GM18520 (cell line): ENCODE measurements around the gene PDE4B.

ENCODE experiments used
- ATAC-seq: cut with Tn5 transposase; IDR thresholded peaks from one replicate; pipeline ENCODE4 v1.9.1; 2021; ENCODE audit not compliant: unreplicated experiment

Gene PDE4B

GRCh38 chr1:66327588-66327987, 534.9 kb downstream of the PDE4B start:
- no peak for ATAC-seq

DNA sequence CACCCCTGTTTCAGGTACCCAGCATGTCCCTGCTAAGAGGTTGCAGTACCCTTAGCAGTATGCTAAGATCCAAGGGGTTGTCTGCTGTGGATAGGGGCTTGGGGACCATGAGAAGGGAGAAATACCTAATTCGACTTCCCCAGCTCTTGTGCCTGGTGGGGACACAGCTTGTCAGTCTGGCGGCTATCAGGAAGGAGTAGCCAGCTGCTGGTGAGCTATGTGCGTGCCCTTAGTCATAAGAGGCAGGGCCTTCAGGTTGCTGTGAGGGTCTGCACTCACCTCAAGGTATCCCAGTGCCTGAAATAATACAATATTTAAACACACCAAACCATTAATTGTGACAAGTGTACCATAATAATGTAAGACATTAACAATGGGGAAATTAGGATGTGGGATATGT, 536.2 kb downstream of the PDE4B start:
- no peak for ATAC-seq

GRCh38 chr1:66330722-66331141, 538.0 kb downstream of the PDE4B start:
- no peak for ATAC-seq

DNA sequence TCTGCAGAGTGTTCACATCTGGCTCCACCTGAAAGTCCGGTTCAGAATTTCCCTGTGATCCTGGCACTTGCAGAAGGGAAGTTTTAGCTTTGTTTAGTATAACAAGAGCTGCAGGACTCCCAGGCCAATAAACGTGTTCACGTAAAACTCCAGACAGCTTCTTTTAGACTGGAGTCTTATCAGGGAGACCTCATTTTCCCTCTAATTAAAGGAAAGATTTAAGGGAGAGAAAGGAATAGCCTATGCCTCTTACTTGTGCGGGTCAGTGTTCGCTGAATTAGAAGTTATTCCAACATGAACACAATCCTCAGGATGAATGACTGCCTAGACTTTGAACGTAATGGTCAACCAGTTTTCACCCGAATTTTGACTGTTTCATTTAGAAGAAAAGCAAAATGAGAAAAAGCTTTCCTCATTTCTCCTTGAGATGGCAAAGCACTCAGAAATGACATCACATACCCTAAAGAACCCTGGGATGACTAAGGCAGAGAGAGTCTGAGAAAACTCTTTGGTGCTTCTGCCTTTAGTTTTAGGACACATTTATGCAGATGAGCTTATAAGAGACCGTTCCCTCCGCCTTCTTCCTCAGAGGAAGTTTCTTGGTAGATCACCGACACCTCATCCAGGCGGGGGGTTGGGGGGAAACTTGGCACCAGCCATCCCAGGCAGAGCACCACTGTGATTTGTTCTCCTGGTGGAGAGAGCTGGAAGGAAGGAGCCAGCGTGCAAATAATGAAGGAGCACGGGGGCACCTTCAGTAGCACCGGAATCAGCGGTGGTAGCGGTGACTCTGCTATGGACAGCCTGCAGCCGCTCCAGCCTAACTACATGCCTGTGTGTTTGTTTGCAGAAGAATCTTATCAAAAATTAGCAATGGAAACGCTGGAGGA, 539.2 kb downstream of the PDE4B start:
- no peak for ATAC-seq

- ATAC-seq, result no peak
Measured at GRCh38 chr1:66332548-66332901, 539.8 kb downstream of the PDE4B start.

DNA sequence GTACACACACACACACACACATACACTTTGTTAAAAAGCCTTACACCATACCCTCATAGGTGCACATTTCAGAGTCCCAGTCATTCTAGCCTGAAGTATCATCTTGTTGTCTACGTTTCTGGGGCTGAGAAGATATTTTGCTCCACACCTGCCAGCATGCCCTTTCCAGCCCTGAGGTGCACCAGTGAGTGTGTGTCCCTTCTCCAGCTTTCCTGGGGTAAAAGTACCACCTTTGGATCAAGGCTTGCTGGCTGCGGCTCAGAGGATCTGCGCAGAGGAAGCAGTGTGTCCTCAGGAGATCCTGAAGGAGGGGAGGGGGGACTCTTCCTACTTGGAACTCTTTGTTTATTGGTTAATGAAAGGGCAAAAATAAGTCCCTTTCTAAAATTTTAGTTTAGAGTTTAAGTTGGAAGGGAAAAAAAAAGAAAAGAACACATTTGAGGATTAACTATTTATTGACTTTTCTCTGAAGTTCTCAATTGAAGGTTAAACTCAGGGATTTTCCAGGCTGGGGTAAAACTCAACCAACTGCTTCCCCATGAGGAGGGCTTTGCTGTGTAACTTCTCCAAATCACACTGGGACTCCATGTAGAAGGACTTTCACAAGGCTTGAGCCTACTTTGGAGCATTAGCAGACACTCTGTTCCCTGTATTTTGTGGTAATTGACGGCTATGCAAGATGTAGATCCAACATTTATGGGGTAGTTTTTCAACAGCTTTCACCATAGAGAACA, 540.9 kb downstream of the PDE4B start:
- ATAC-seq, result no peak

DNA sequence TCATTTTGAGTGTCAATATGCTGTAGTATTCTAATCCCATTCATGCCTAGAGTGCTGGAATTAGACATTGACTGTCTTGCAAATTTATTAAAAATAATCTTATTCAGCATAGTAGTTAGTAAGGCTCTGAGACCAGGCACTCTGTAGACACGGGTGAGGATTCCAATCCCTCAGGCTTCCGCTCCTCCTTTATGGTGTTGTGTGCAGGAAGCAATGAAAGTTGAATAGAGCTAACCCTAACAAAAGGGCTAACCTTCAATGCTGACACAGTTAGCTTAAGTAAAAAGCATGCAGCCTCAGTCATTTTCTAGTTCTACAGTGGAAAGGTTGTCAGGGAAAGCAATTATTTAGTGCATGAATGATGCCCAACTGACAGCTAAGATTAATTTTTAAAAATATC, 541.6 kb downstream of the PDE4B start:
- no peak for ATAC-seq

DNA sequence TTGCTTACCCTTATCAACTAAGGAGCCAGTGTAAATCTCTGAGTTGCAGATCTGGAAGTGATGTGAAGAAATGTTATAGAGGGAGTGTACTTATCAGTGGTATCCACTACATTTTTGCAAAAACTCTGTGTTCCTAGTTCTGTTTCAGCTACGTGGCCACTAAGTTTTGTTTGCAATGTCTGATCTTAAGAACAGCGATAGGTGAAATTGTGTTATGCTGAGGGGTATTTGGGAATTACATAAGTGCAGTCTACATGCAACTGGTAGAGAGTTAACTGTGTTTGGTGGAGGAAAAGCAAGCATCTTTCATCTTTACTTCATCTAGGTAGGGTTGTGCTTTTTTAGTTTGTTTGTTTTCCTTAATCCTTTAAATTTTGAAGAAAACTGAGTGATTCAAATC, 542.4 kb downstream of the PDE4B start:
- no peak for ATAC-seq

DNA sequence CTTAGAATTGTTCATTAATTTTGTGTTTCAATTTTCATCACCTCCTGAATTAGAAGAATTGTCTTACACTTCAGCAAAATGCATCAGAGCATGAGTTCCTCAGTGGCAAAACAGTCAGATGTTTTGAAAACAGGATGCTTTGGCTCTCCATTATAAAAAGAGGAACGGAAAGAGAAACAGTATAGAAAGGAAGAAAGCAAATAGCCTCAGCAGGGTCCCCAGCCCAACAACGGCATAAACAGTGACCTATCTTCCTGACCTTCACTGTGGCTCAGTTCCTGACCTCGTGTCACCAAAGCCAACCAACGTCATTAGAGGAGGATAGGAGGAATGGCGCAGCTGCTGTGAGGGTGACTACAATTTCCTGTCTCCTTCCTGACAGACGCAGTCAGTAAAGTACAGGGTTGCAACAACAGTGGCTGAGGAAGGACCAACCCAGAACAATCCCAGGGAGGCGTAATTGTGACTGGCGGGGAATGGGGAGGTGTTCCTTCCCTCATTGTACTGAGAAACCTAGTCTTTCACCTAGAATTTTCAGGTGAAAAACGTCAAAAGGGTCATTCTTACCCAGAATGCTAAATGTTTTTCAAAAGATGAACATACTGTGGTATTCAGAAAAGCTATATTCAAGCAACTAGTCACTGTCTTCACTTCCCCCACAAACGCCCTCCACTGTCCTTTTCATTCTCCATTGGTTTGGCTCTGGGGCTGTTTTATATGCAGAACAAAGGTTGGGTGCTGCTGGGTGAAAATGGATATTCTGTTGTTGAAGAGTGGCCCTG, 543.4 kb downstream of the PDE4B start:
- peak; percentile 71 for ATAC-seq

DNA sequence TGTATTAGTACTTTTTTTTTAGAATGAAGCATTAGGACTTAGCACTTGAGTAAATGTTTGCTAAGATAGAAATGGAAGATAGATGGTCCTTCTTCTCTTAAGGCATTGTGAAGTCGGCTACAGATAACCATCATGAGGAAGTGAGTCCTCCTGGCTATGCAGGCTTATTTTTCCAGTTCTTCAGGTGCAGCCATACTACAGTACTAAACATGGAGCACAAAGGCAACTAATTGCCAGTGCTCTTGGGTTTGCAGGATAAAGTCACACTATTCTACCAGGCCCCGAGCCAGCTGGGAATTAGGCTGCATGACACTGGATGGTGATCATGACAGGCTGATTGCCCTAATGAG, 543.9 kb downstream of the PDE4B start:
- no peak for ATAC-seq

GRCh38 chr1:66337249-66337648, 544.6 kb downstream of the PDE4B start:
- no peak for ATAC-seq

DNA sequence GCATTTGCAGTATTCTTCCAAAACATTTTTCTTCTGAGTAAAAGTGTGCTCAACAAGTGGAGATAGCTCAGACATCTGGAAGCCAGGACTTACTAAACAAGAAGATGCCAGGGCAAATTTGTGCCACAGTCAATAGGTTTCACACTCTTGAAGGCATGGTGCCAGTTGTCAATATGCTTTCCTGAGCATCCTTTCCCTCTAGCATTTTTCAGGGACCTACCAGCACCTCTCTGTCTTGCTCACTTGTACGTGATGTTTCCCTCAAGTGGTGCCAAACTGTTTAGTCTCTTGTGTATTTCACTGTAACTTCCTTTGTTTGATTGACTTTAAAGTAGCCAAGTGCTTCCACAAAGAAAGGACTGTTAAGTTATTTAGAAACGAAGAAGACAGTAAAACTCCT, 547.2 kb downstream of the PDE4B start:
- ATAC-seq, result no peak

GRCh38 chr1:66341446-66342089, 548.9 kb downstream of the PDE4B start:
- ATAC-seq, result no peak

GRCh38 chr1:66342707-66343106, 550.0 kb downstream of the PDE4B start:
- no peak for ATAC-seq

GRCh38 chr1:66343569-66344325, 551.1 kb downstream of the PDE4B start:
- no peak for ATAC-seq

DNA sequence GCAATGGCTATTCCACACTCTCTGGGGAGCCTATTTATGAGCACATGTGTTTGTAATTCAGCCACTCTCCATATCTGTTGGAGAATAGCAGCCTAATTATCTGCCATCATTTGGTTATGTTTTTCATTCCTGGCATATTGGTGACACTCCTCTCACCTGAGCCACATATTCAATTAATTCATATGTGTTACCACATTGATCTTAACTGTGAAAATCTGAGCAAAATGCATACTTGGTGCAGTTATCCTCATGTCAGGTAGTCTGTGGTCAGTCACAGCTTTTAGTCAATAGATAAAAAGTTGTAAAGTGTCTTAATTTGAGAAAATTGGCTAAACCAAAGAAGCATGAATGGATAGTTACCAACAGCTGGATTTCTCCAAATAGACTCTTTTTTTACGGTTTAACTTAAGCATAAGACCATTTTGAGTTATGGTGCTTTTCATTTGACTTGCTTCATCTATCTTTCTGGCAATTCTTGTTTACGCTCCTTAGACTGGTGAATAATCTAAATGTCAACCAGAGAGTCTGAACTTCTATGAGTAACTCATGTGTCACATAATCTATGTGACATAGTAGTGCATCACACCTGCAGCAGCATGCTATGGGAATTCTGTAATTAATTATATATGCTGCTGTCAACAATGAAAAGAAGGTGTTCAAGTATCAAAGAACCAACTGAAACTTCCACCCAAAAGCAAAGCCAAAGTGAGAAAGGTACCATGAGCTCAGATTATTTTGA, 553.5 kb downstream of the PDE4B start:
- no peak for ATAC-seq

DNA sequence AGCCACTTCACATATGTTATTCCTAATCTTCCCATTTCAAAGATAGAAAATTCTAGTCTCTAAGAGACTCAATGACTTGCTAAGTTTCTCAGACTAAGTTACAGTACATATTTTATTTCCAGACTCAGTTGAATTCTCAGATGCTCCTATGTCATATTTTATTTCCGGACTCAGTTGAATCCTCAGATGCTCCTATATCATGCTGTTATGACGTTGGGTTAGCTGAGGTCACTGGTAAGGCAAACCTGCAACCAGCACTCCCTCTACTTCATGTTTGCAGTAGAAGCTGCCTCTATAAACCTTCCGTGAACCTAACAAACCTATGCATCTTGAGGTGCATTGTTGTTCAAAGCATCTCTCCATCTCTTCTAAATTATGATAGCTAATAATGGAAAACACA, 554.2 kb downstream of the PDE4B start:
- no peak for ATAC-seq

DNA sequence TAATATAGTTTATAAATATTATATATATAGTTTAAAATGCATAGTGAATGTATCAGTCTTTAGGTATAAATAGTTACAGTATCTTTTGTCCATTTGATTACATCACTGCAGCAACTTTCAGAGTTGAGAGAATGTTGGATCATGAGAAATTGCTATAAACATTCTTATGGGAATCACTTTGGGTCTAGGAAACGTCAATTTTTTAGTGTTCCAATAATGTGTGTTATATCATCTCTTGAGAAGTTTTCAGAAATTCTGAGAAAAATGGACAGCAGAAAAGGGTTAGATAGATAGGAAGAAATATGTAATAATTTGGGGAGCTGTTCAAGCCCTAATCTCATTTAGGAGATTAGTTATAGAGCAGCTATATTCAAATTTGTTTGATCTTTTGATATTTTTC, 556.1 kb downstream of the PDE4B start:
- no peak for ATAC-seq

DNA sequence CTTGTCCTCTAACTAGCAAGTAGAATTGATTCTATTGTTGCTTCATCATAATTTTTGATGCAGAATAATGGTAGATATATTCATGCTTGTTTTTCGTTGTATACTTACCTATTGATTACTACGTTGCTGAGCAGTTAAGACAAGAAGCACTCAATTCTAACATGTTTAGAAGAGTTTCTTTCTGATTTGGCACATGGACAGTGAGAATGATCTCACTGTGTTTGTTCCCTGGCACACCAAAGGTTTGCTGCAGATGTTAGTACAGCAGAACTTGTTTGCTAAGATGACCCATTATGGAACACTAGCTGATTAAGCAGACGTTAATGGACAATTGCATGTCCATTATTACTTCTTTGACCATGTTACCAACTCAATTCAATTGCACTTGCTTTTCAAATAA, 556.5 kb downstream of the PDE4B start:
- ATAC-seq, result no peak

DNA sequence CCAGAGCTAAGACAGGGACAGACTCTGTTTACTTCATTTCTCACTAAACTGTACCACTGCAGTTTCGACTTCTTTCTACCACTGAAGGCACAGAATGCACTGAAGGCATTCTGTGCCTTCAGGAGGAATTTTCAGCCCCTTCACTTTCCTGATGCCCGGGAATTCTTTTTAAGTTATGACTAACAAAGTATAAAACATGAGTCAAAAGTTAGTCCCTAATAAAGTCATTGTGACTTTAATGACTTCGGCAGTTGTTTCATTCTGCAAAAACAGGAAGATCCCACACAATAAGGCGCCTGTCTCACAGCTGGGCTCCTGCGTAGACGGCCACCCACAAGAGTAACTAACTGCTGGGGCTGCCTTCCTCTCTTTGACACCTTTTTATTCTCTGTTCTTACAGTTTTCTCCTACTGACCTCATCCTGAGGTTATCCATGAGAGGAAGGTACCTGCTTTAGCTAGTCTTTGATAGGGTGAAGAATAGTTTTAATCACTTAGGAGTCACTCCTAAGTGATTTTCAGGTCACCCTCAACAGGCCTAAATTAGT, 557.4 kb downstream of the PDE4B start:
- ATAC-seq, result peak; percentile 34
